ENCODE results near the gene RETREG1. TPM values are rescaled to one million over a fixed set of nuclear protein-coding genes. Genes with fewer than 3 reads are reported as not detected.

RETREG1 gene
- total RNA-seq, 1 donor from 2014 or later = 105 TPM

DNA sequence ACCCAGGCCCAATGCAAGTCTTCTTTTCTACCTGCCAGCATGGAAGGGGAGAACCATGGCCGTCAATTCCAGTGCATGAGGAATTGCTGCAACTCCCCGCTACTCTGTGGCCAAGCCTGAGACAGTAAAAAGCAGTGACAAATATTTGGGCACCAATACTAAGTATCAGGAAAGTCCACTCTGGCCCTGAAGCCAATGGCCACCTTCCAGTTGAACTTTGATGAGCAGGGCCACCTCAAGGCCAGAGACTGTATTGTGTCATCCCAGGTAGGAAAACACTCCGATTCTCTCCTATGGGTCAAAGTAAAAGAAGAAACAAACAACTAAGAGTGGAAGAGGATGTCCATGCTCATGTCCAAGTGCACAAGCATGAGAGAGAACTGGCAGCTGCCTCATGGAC lies 27.1 kb downstream of the RETREG1 start:
- intact Hi-C loops (cut with DNase I) = no loop called here
- no peak for DNase-seq (ENCODE audit: low spot score)

DNA sequence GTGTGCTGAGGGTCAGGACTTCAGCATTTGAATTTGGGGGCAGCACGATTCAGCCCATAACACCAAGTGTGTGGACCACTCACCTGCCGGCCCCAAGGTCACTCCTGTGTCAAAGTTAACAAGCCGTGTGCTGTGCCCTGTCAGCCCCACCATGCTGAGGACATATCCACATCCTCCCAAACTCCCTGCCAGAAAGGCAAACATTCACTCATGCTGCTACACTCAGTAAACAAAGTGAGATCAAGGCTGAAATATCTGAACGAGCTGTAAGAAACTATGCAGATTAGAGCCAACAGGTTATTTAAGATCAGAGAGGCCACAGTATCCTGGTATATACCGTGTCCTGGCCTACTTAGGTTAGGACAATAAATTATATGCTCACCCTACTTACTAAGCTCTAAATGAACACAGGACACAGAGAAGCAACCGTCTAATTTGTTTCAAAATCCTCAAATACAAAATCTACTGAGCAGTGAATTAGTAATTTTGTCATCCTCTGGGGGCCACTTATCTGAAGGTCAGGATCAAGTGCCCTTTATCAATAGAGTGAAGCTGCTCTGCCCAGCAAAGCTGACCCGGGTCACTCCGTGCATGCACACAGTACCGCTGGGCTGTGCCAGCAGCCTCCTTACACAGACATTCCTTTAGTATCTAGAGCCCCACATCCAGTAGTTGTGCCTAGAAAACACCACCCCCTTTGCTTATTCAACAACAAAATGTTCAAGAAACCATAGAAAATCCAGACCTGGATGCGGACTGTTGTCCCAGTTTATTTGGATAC lies 28.2 kb downstream of the RETREG1 start:
- no peak for DNase-seq (ENCODE audit: low spot score)
- intact Hi-C loops (cut with DNase I) = no loop called here

DNA sequence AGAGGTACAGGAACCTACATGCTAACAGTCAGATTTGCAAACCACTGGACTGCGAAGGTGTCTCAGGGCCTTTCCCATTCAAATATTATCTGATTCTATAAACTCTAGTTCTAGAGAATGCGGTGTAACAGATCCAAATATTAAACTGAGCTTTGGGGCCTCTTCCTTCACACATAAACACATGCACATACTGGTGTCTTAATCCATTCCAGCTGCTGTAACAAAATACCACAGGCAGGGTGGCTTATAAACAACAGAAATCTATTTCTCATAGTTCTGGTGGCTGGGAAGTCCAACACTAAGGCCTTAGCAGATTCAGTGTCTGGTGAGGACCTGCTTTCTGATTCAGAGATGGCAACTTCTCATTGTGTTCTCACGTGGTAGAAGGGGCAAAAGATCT lies 30.2 kb downstream of the RETREG1 start:
- intact Hi-C loops (cut with DNase I) = no loop called here
- DNase-seq (ENCODE audit: low spot score) = no peak

DNA sequence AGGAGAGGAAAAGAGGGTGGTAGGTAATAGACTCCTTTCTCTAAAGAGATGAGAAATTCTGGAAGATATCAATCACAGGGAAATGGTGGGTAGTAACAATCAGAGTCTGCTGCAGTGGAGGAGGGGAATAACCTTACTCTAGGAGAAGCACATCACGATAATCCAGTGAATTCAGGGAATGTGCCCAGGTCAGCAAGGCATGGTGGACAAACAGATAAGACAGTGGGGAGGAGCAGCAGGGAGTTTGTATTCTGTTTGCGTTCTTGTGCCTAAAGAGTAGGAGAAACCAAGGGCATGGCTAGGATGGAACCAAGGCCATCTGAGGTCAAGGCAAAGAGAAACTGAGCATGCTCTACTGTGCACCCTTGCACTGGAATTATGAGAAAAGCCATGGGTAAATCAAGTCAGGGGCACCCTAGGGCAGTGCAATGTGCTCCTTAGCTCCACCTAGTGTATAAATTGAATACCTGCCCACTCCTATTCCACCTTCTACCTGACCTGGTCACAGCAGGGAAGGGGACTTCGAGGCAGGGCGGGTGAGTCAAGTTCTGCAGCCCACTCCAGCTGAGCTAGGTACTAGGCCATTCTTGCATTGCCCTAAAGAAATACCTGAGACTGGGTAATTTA lies 31.6 kb downstream of the RETREG1 start:
- no peak for DNase-seq (ENCODE audit: low spot score)
- intact Hi-C loops (cut with DNase I) = no loop called here

DNA sequence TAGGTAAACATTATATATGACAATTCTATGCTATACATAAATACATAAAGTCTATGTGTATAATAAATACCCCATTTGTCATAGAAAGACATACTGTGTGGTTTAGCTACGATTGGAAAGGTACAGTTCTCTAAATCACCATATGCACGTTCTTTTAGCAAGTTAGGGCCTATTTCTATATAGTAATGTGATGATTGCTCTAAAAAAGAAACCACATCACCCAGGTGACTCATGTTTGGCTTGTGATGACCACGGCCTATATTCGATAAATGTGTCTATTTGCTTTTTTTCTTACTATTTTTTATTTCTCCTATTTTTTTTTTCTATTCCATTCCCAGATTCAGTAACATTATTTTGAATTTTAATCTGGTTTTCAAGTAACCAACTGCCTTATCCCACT lies 34.7 kb downstream of the RETREG1 start:
- intact Hi-C loops (cut with DNase I) = no loop called here
- no peak for DNase-seq (ENCODE audit: low spot score)

DNA sequence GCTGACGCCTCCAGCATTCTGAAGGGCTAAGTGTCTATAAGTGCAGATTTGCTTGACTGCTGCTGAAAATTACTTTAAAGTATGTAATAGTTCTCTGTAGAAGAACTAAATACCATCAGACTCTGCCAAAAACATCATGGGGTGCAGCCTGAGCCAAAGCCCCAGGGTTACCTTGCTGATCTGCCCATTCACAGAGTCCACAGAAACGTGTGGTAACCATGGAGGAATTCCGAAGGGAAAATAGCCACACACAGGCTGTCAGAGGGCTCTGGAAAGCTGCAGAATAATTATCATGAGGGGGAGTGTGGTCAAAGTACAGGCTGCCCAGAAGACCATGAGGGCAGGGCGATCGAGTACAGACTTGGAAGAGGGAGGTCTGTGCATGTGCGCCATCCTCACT lies 36.4 kb downstream of the RETREG1 start:
- no peak for DNase-seq (ENCODE audit: low spot score)
- intact Hi-C loops (cut with DNase I) = no loop called here

DNA sequence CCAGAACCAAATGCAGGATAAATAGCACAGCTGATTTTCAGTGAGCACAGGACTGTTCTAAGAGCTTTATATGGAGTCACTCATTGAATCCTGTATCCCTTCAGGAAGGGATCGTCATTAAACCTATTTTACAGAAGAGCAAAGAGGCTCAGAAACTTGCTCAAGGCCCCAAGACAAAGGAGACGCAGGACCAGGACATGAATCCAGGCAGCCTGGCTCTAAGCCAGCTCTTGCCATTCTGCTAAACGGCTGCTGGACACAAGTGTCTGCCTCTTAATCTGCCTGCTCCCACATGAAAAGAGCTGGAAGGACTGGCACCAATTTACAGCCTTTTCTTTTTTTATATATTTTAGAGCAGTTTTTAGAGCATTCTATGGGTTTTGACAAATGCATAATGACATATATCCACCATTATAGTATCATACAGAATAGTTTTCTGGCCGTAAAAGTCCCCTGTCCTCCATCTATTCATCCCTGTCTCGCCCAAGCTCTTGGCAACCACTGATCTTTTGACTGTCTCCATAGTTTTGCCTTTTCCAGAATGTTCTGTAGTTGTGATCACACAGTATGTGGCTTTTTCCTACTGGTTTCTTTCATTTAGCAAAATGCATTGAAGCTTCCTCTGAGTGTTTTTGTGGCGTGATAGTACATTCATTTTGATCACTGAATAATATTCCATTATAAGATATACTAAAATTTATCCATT lies 37.5 kb downstream of the RETREG1 start:
- intact Hi-C loops (cut with DNase I) = no loop called here
- no peak for DNase-seq (ENCODE audit: low spot score)

DNA sequence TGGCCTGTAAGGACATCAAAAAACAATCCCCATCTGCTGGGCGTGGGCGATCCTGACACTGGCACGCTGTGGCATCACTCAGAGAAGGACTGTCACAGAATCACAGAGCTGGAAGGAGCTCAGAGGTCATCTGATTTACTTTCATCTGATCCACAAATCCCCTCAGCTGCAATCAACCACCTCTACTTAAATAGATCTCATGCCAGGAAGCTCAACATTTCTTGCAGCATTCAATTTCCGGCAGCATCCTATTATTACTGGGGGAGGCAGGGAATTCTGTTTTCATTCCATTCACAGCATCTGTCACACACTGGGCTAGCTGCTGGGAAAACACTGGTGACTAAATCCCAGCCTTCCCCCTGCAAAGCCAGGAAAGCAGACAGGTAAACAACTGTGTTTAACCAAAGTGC lies 38.3 kb downstream of the RETREG1 start:
- DNase-seq (ENCODE audit: low spot score) = no peak
- intact Hi-C loops (cut with DNase I) = no loop called here

DNA sequence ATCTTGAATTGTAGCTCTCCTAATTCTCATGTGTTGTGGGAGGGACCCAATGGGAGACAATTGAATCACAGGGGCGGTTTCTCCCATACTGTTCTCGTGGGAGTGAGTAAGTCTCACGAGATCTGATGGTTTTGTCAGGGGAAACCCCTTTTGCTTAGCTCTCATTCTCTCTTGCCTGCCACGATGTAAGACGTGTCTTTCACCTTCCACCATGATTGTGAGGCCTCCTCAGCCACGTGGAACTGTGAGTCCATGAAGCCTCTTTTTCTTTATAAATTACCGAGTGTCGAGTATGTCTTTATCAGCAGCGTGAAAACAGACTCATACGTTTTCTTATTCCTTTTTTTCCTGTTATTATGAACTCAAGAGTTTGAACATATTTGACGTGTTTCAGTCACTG lies 39.1 kb downstream of the RETREG1 start:
- no peak for DNase-seq (ENCODE audit: low spot score)
- intact Hi-C loops (cut with DNase I) = no loop called here

DNA sequence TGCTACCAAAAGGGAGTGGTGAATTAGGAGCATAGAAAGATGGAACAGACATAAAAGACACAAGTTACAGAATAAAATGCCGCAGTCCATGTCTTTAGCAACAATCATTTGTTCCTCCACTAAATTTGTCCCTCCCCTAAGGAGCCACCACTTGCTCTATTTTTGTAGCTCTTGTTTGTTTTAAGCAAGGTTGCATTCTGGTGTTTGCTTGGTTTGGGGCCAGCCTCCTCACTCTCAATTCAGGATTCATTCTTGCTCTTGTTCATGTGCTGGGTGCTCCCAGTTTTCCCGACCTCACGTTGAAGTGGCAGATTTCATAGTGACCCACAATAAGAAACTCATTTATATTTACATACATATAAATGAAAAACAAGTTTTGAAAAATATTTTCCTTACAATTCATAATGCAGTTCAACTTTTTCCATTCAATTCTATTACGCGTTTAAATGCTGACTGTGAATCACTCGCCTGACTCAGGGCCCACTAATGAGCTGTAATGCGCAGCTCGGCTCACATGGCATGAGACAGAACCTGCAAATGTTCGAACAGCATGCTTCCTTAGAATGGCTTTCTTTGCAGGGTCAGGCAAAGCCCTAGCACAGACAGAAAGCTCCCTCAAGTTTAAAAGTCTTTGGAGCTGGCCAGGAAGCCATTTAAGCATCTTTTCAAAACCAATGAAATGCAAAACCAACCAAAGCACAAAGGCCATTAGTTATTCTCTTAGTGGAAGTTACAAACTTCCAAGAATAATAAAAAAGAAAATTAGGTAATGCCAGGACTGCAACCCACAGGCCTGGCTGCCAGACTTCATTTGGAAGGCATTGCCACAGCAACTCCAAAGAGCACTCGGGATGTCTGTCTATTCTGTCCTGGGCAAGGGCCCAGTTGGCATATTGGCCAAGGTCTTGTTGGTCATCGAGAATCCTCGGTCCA lies 41.7 kb downstream of the RETREG1 start:
- intact Hi-C loops (cut with DNase I) = loop anchor here (2.0 kb wide), 1 partner anchor 42 kb away; the partner anchor contains the start of gene RETREG1
- DNase-seq (ENCODE audit: low spot score) = no peak

DNA sequence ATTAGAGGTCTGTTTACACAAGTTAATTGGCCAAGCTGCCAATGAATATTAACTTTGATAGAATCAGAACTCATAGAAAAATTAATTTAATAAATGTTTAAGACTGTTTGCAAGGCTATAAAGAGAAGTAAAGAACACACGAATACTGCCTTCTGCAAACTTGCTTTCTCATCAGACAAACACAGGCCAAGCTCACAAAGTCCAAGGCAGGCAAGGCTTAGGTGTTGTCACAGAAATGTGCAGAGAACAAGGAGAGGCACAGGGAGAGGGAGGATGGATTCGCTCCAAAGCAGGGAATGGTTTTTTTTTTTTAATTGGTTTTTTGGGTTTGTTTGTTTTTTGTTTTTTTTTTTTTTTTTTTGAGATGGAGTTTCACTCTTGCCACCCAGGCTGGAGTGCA lies 43.4 kb downstream of the RETREG1 start:
- intact Hi-C loops (cut with DNase I) = no loop called here
- DNase-seq (ENCODE audit: low spot score) = no peak

DNA sequence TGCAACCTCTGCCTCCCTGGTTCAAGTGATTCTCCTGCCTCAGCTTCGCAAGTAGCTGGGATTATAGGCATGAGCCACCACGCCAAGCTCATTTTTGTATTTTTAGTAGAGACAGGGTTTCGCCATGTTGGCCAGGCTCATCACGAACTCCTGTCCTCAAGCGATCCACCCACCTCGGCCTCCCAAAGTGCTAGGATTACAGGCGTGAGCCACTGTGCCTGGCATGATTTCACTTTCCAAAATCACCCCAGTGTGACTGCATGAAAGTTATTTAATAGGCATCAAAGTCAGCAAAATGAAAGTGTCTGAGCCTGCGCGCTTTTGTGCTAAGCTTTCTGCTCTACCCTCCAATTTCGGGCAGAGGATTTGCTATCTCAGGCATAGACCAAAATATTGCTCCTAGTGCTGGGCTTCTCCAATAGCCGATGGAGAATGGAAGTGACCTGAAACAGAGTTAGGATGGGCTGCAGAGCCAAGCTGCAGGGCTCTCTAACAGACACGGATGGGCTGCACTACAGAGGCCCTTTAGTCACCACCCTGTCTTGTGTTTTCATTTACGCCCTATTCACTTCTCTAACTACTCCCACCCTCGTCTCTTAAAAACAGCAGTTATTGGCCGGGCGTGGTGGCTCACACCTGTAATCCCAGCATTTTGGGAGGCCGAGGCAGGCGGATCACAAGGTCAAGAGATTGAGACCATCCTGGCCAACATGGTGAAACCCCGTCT lies 44.3 kb downstream of the RETREG1 start:
- no peak for DNase-seq (ENCODE audit: low spot score)
- intact Hi-C loops (cut with DNase I) = no loop called here

DNA sequence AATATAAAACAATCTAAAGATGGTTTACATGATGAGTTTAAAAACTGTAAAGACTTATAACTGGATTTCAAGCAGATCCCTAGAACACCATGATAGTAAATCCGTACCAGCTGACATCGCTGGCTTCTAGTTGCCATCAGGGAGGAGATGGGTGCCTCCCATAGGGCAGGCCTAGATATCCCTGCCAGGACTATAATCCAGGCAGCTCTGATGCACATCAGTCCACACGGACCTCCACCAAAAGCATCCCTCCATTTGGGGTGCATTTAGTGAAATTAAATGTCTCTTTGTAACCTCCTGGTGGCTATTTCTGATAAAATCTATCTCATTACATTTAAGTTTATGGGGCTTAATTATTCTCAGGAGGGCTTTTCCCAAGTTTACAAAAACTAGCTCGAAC lies 45.8 kb downstream of the RETREG1 start:
- no peak for DNase-seq (ENCODE audit: low spot score)
- intact Hi-C loops (cut with DNase I) = no loop called here

DNA sequence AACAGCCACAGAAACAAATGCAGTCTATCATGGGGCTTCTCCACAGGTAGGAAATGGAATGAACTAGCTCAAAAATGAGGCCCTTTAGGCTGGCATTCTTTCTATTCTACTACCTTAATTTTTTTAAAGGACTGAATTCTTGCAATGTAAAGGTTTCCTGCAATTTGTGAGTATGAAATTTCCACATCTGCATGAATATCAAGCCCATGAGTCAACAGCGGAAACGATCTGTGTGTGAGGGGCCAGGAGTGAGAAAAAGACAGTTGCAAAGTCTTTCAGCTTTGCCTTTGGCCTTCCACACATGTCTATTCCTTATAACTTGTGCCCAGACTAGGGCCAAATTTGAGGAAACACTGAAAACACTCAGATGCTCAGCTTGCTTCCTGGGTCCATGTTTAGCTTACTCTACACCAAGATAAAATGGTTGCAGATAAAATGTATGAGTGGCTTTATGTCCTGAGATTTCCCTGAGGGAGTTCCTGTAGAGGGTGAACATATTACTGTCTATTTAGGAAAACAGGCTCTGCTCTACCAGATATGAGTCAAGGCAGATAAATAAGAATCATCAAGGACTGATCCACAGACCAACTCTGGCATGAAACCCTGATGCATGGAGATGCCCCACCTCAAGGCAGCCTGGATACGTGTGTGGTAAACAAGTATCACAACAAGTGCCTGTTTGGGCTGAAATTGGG lies 46.5 kb downstream of the RETREG1 start:
- intact Hi-C loops (cut with DNase I) = no loop called here
- no peak for DNase-seq (ENCODE audit: low spot score)

DNA sequence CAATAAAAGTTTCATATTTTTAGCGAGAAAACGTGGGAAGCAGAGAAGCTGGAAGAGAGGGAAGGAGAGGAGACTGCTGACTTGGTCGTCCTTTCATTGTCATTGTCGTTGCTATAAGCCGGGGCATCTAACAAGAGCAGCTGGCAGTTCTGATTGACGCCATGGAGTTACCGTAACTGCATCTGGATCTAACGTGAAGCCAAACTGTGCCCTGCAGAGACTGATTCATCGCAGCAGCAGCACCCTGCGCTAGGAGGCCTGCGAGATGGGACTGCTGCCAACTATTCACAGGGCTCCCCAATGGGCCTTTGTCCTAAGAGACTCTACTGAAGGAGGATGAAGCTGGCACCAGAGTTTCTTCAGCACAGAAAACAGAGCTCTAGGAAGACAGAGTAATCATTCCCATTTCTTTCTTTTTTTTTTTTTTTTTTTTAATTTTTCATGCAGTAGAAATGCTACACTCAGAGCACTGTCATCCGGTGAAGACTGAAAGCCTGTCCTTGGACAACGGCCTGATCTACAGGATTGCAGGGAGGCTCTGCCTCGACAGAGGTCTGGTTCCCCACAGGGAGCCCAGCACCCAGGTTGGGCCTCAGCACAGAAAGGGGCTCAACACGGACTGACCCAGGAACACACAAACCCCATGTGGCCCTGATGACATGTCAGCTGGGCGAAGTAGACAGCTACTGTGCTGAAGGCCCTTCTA lies 47.8 kb downstream of the RETREG1 start:
- DNase-seq (ENCODE audit: low spot score) = no peak
- intact Hi-C loops (cut with DNase I) = no loop called here

DNA sequence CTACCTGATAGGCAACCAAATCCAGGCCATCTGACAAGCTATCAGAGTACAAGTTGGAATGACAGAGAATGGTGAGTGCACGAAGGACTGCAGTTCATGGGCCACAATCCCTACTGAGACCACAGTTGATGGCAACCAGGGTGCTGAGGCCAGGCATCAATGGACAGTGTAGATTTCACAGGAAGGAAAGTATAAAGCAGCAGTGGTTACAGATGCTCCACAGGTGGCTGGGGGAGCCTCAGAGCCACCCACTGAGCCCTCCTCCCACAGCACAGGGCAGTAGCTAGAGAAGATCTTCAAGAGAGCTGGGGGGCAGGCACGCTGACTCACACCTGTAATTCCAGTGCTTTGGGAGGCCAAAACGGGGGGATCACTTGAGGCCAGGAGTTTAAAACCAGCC lies 49.4 kb downstream of the RETREG1 start:
- no peak for DNase-seq (ENCODE audit: low spot score)
- intact Hi-C loops (cut with DNase I) = no loop called here

DNA sequence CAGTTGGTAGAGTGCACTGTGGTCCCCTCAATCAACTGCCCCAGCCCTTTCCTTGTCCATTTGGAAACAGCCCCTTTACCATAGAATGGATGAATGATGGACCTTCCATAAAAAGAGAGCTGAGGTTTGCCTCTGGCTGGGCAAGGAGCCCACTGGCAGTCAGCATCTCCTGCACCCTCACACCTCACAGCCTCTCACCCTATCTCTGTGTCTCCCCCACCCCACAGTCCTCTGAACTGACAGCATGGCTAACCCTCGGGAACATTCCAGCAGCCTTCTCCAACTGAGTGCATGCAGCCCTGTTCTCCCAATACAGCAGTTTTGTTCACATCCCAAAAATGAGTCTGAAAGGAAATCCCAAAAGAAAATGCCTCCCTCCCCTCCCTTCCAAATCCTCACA lies 51.7 kb downstream of the RETREG1 start:
- no peak for DNase-seq (ENCODE audit: low spot score)
- intact Hi-C loops (cut with DNase I) = no loop called here

DNA sequence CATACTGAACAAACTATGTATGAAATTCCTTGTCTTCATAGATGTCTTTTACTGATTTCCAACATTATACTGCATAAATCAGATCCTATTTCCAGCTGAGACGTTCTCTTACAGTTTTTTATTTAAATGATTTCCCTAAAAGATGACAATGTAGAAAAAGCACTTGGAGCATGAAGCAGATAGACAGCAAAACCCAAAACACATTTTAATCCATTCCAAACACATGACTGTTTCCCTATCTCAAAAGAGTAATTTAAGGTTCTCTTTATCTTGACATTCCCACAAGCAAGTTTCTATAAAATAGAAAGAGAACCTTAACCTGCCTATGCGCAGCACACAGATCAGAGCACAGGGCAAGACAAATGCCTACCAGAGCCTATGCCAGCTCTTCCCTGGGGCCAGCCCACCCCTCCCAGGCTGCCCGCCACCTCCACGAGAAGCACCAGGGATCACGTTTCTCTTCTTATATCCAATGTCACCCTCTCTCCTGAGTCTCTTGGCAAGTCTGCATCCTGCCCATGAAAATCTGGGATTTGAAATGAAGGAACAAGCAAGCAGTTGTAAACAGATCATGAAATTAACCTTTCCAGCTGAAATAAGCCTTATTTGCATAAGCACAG lies 52.4 kb downstream of the RETREG1 start:
- no peak for DNase-seq (ENCODE audit: low spot score)
- intact Hi-C loops (cut with DNase I) = no loop called here
